GM23338 (cell line): Measurements from ENCODE around the gene TET2. TPM values are rescaled to one million over a fixed set of nuclear protein-coding genes. Genes with fewer than 3 reads are reported as not detected.

Source experiments
- EZH2phosphoT487 ChIP-seq: fragments of 200-600 bp; sonication (generic); IDR thresholded peaks from one replicate; pipeline ENCODE4 v1.8.1; 2018; ENCODE audit warnings: antibody characterized with exemption; ENCODE audit not compliant: unreplicated experiment
- STAT1 ChIP-seq: IDR thresholded peaks from one replicate; pipeline ENCODE4 v1.6.1; 2016; ENCODE audit warnings: antibody characterized with exemption; ENCODE audit not compliant: unreplicated experiment
- ZNF462 ChIP-seq: fragments of 250-450 bp; sonication (Bioruptor Pico); IDR thresholded peaks from 2 replicates; pipeline ENCODE4 v1.5.0; 2020; ENCODE audit warnings: mild to moderate bottlenecking, moderate library complexity
- polyA plus RNA-seq: library from polyadenylated mRNA; unstranded; fragments of >200 nt; fragmentation: Nextera tagmentation; extraction: Ambion mirVana; gene quantifications from 2 replicates; pipeline ENCODE4 v1.2.1, GENCODE V29; 2016
- small RNA-seq: library from RNA; depleted of rRNA; stranded (forward); fragments of <200 nt; gene quantifications from one replicate; pipeline ENCODE3, GENCODE V24; 2014; ENCODE audit warnings: low replicate concordance
- total RNA-seq: library from RNA; depleted of rRNA; stranded (reverse); fragments of >200 nt; shearing (Covaris generic); gene quantifications from 2 replicates; pipeline ENCODE4 v1.2.3, GENCODE V29; 2014

Gene TET2
- total and polyA plus RNA-seq, 2 experiments from 2014 or later = 1.2 to 2.2 TPM

DNA sequence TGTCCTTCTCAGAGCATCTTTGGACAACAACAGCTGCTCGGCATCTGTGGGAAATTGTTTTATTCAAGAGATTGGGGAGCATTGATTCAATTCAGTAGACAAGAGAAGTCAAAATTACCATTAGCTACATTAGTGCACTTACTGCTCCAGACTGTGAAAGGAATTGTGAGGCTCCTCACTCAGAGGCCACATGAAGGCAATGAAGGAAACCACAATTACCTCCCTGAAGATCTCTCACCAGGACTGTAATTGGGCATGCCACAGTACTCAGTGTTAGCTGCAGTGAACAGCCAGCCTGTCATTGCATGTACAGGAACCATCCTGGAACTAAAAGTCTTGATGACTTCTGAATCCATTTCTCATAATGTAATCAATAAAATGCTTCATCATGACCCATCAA lies 182.4 kb downstream of the TET2 start (continued):
- TF ChIP-seq ZNF462 (CRISPR knock-in tag) (no peak), STAT1 (no peak), EZH2phosphoT487 (no peak)

Small RNA genes lying within 50 kb of the gene (small RNA-seq; reads per million reads assigned to genes)
- gene RF00322 (not detected), gene RN7SL89P (not detected)
